ENCODE measurements around the gene DDX41. TPM values are rescaled to one million over a fixed set of nuclear protein-coding genes. Genes with fewer than 3 reads are reported as not detected.
A peak's percentile ranks its signal among the peaks of the same experiment; 100 is the strongest.

The DDX41 gene
- total RNA-seq, 2 experiments from 2014 or later, result 169 to 224 TPM

- ChIA-PET POLR2A (interaction anchor here (0.9 kb wide), 1 partner anchor 39 kb away, joined by 3 read pairs; no protein-coding TSS in a partner anchor), CTCF (ENCODE audit: unreplicated experiment) (no interaction called here)
- peaks cover 24% of the 10 kb centered on the region for H3K79me2 ChIP-seq (ENCODE audit: insufficient read depth, low read depth, low read length)
- H3K36me3 ChIP-seq (ENCODE audit: insufficient read depth, low read length), result peaks cover 27% of the 10 kb centered on the region
- H3K9me2 ChIP-seq (ENCODE audit: insufficient read depth, low read length), result no peaks in the 10 kb centered on the region
- peak overlapping the region; percentile 92 for H3K4me3 ChIP-seq (ENCODE audit: low read depth, low read length, poor library complexity, severe bottlenecking)
- H3K4me1 ChIP-seq (ENCODE audit: insufficient read depth, low read length, poor library complexity, severe bottlenecking), result peaks cover 15% of the 10 kb centered on the region
- H2AFZ ChIP-seq (ENCODE audit: low read length), result peak overlapping the region; percentile 99; the same call in 1 of the 2 replicates
- intact Hi-C loops (cut with micrococcal nuclease; ENCODE audit: unreplicated experiment), result loop anchor here (2.0 kb wide), 2 partner anchors 46 kb away; partner anchors contain the start of genes B4GALT7 and DOK3
- no peak overlapping the region for H3K27ac ChIP-seq (ENCODE audit: low read depth, low read length, poor library complexity, severe bottlenecking)
- no peak for DNase-seq (ENCODE audit: low spot score)
- peak overlapping the region; percentile 75 for H3K4me2 ChIP-seq (ENCODE audit: low read length)
- no TSS peak for BruUV-seq (replicated peaks)
- no peaks in the 10 kb centered on the region for H3K9me3 ChIP-seq (ENCODE audit: low read length)
- H4K20me1 ChIP-seq (ENCODE audit: insufficient read depth, low read length), result no peaks in the 10 kb centered on the region
- no peak for TF ChIP-seq EZH2phosphoT487 (IDR thresholded peaks at IDR 0.05; ENCODE audit: borderline replicate concordance, low read depth, low read length)
- no peak for TF ChIP-seq CTCF (conservative IDR thresholded peaks at IDR 0.05; ENCODE audit: low read length)
Observed at GRCh38 chr5:177555228-177555627, 38.5 kb upstream of the DDX41 start.

DNA sequence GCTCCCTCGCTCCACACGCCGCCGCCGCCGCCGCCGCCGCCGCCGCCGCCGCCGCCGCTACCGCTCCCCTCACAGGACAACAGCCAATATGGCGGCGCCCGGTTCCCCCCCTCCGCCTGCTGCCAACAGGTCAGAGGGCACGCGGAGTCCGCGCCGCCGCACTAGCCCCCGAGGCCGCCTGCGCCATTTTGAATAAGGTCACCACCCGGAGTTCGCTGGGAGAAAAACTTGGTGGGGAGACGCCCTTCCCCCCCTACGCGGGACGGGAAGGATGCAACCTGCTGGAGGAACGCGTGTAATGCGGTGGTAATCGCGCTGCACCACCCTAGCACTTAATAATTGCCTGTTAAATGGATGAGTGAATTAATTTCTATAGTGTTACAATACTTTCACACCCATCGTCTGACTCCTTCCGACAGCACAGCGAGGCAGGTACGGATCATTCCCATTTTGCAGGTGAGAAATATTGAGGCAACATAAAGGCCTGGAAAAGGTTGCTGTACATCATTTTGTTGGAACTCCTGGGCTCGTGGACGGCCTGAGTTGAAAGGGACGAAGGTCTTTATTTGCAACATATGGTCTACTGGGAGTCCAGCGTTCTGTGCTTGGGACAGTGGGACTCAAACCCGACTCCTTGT, 37.8 kb upstream of the DDX41 start, which contains the start of gene FAM193B:
FAM193B (minus strand) TSS at position 90 of the 638 bp plus-strand sequence. CDS start 105 bp downstream, outside the sequence.
- Histone ChIP-seq H3K27ac (ENCODE audit: low read depth, low read length, poor library complexity, severe bottlenecking) (peak within 1 kb of the TSS; percentile 25), H3K4me1 (ENCODE audit: insufficient read depth, low read length, poor library complexity, severe bottlenecking) (peaks cover 15% of the 10 kb centered on the region), H3K36me3 (ENCODE audit: insufficient read depth, low read length) (peaks cover 33% of the 10 kb centered on the region), H3K79me2 (ENCODE audit: insufficient read depth, low read depth, low read length) (peaks cover 24% of the 10 kb centered on the region), H4K20me1 (ENCODE audit: insufficient read depth, low read length) (no peaks in the 10 kb centered on the region), H3K4me3 (ENCODE audit: low read depth, low read length, poor library complexity, severe bottlenecking) (peak within 1 kb of the TSS; percentile 92), H3K4me2 (ENCODE audit: low read length) (peak within 1 kb of the TSS; percentile 82), H3K9me2 (ENCODE audit: insufficient read depth, low read length) (no peaks in the 10 kb centered on the region), H3K9me3 (ENCODE audit: low read length) (no peaks in the 10 kb centered on the region), H2AFZ (ENCODE audit: low read length) (peak within 1 kb of the TSS; percentile 99)
- intact Hi-C loops (cut with micrococcal nuclease; ENCODE audit: unreplicated experiment), result loop anchor here (2.0 kb wide), 2 partner anchors 46 kb away; partner anchors contain the start of genes B4GALT7 and DOK3
- TF ChIP-seq CTCF (conservative IDR thresholded peaks at IDR 0.05; ENCODE audit: low read length), result peak; percentile 48
- TF ChIP-seq EZH2phosphoT487 (IDR thresholded peaks at IDR 0.05; ENCODE audit: borderline replicate concordance, low read depth, low read length), result no peak
- POLR2A ChIA-PET, result interaction anchor here (0.9 kb wide), 1 partner anchor 39 kb away, joined by 3 read pairs; no protein-coding TSS in a partner anchor
- peak; percentile 92 for DNase-seq (ENCODE audit: low spot score)
- BruUV-seq (replicated peaks), result no TSS peak
- CTCF ChIA-PET (ENCODE audit: unreplicated experiment), result no interaction called here
